Measurements from ENCODE around the gene SEMA3F. TPM values are rescaled to one million over a fixed set of nuclear protein-coding genes. Genes with fewer than 3 reads are reported as not detected.

Gene SEMA3F
- total and polyA plus RNA-seq, 2 experiments from 2014 or later = 2.3 to 67.6 TPM

DNA sequence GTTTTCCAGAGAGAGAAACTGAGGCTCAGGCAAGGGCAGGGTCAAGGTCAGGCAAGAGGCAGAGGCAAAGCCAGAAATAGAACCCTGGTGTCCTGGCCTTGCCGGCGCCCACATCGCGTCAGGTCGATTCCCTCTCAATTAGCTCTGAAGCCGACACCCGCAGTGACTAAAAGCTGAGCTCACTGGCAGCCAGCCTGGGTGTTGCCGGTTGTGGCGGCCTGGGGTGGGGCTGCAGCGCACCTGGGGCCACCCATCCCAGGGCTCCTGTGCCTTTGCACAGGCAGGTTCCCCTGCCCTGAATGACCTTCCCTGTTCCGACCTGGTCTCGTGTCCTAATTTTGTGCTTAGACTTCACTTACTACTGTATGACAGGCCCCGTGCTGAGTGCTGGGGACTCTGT lies 6.2 kb downstream of the SEMA3F start:
- TF ChIP-seq STAT1 (IDR thresholded peaks at IDR 0.05; ENCODE audit: unreplicated experiment) (no peak), ZNF331 (CRISPR knock-in tag; IDR thresholded peaks at IDR 0.05; ENCODE audit: low read depth) (no peak), POLR2AphosphoS5 (IDR thresholded peaks at IDR 0.05; ENCODE audit: low read depth) (no peak), REST (IDR thresholded peaks at IDR 0.05; ENCODE audit: unreplicated experiment) (no peak), ZNF114 (CRISPR knock-in tag; IDR thresholded peaks at IDR 0.05) (no peak), NANOG (IDR thresholded peaks at IDR 0.05; ENCODE audit: borderline replicate concordance) (no peak), JUNB (IDR thresholded peaks at IDR 0.05; ENCODE audit: unreplicated experiment) (no peak), EZH2 (IDR thresholded peaks at IDR 0.05; ENCODE audit: low read depth, unreplicated experiment) (no peak), CREB1 (CRISPR knock-in tag; IDR thresholded peaks at IDR 0.05; ENCODE audit: low read depth) (no peak), EZH2phosphoT487 (IDR thresholded peaks at IDR 0.05; ENCODE audit: unreplicated experiment) (no peak)
- TF ChIP-seq, protein P1, sequence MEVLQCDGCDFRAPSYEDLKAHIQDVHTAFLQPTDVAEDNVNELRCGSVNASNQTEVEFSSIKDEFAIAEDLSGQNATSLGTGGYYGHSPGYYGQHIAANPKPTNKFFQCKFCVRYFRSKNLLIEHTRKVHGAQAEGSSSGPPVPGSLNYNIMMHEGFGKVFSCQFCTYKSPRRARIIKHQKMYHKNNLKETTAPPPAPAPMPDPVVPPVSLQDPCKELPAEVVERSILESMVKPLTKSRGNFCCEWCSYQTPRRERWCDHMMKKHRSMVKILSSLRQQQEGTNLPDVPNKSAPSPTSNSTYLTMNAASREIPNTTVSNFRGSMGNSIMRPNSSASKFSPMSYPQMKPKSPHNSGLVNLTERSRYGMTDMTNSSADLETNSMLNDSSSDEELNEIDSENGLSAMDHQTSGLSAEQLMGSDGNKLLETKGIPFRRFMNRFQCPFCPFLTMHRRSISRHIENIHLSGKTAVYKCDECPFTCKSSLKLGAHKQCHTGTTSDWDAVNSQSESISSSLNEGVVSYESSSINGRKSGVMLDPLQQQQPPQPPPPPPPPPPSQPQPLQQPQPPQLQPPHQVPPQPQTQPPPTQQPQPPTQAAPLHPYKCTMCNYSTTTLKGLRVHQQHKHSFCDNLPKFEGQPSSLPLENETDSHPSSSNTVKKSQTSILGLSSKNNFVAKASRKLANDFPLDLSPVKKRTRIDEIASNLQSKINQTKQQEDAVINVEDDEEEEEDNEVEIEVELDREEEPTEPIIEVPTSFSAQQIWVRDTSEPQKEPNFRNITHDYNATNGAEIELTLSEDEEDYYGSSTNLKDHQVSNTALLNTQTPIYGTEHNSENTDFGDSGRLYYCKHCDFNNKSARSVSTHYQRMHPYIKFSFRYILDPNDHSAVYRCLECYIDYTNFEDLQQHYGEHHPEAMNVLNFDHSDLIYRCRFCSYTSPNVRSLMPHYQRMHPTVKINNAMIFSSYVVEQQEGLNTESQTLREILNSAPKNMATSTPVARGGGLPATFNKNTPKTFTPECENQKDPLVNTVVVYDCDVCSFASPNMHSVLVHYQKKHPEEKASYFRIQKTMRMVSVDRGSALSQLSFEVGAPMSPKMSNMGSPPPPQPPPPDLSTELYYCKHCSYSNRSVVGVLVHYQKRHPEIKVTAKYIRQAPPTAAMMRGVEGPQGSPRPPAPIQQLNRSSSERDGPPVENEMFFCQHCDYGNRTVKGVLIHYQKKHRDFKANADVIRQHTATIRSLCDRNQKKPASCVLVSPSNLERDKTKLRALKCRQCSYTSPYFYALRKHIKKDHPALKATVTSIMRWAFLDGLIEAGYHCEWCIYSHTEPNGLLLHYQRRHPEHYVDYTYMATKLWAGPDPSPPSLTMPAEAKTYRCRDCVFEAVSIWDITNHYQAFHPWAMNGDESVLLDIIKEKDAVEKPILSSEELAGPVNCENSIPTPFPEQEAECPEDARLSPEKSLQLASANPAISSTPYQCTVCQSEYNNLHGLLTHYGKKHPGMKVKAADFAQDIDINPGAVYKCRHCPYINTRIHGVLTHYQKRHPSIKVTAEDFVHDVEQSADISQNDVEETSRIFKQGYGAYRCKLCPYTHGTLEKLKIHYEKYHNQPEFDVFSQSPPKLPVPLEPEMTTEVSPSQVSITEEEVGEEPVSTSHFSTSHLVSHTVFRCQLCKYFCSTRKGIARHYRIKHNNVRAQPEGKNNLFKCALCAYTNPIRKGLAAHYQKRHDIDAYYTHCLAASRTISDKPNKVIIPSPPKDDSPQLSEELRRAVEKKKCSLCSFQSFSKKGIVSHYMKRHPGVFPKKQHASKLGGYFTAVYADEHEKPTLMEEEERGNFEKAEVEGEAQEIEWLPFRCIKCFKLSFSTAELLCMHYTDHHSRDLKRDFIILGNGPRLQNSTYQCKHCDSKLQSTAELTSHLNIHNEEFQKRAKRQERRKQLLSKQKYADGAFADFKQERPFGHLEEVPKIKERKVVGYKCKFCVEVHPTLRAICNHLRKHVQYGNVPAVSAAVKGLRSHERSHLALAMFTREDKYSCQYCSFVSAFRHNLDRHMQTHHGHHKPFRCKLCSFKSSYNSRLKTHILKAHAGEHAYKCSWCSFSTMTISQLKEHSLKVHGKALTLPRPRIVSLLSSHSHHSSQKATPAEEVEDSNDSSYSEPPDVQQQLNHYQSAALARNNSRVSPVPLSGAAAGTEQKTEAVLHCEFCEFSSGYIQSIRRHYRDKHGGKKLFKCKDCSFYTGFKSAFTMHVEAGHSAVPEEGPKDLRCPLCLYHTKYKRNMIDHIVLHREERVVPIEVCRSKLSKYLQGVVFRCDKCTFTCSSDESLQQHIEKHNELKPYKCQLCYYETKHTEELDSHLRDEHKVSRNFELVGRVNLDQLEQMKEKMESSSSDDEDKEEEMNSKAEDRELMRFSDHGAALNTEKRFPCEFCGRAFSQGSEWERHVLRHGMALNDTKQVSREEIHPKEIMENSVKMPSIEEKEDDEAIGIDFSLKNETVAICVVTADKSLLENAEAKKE (CRISPR knock-in tag; IDR thresholded peaks at IDR 0.05) = no peak
- TF ChIP-seq, protein P2, sequence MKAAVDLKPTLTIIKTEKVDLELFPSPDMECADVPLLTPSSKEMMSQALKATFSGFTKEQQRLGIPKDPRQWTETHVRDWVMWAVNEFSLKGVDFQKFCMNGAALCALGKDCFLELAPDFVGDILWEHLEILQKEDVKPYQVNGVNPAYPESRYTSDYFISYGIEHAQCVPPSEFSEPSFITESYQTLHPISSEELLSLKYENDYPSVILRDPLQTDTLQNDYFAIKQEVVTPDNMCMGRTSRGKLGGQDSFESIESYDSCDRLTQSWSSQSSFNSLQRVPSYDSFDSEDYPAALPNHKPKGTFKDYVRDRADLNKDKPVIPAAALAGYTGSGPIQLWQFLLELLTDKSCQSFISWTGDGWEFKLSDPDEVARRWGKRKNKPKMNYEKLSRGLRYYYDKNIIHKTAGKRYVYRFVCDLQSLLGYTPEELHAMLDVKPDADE (IDR thresholded peaks at IDR 0.05) = no peak
- TF ChIP-seq, protein P3, sequence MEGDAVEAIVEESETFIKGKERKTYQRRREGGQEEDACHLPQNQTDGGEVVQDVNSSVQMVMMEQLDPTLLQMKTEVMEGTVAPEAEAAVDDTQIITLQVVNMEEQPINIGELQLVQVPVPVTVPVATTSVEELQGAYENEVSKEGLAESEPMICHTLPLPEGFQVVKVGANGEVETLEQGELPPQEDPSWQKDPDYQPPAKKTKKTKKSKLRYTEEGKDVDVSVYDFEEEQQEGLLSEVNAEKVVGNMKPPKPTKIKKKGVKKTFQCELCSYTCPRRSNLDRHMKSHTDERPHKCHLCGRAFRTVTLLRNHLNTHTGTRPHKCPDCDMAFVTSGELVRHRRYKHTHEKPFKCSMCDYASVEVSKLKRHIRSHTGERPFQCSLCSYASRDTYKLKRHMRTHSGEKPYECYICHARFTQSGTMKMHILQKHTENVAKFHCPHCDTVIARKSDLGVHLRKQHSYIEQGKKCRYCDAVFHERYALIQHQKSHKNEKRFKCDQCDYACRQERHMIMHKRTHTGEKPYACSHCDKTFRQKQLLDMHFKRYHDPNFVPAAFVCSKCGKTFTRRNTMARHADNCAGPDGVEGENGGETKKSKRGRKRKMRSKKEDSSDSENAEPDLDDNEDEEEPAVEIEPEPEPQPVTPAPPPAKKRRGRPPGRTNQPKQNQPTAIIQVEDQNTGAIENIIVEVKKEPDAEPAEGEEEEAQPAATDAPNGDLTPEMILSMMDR (conservative IDR thresholded peaks at IDR 0.05; ENCODE audit: low read depth in 2 of 2) = no peak
- H3K27me3 ChIP-seq (ENCODE audit: insufficient read depth) = no peaks in the 10 kb centered on the region
- peaks cover 45% of the 10 kb centered on the region for H3K4me1 ChIP-seq (ENCODE audit: insufficient read depth)
- H4K20me1 ChIP-seq (replicated peaks; ENCODE audit: insufficient read depth) = peaks cover 10% of the 10 kb centered on the region; the same call in 1 of the 2 replicates
- H3K36me3 ChIP-seq (ENCODE audit: insufficient read depth) = peaks cover 12% of the 10 kb centered on the region; the same call in 1 of the 2 replicates
- H3K27ac ChIP-seq (ENCODE audit: low read depth) = no peak overlapping the region
- Mint-ChIP-seq H3K27ac (no peak overlapping the region; the same call in 1 of the 2 replicates), H3K36me3 (ENCODE audit: low read depth) (peaks cover 29% of the 10 kb centered on the region; the same call in 2 of the 3 replicates), H3K9me3 (no peaks in the 10 kb centered on the region), H3K27me3 (ENCODE audit: insufficient read depth, low read depth, poor library complexity) (peaks cover 8% of the 10 kb centered on the region), H3K4me3 (no peak overlapping the region), H3K4me1 (peaks cover 55% of the 10 kb centered on the region)
- 0 out of 2 replicates have a peak, but pooled peaks cover 2% of the 10 kb centered on the region for H3F3A ChIP-seq (replicated peaks; ENCODE audit: low read depth)
- no peak overlapping the region for H2AFZ ChIP-seq
- H3K79me2 ChIP-seq (replicated peaks; ENCODE audit: insufficient read depth) = peaks cover 35% of the 10 kb centered on the region
- H3K4me3 ChIP-seq = no peak overlapping the region
- ATAC-seq = no peak
- no peak overlapping the region for H3K4me2 ChIP-seq
- H3K9me2 ChIP-seq (ENCODE audit: insufficient read depth) = no peaks in the 10 kb centered on the region
- DNase-seq (ENCODE audit: low spot score) = no peak

Measured in GM23338 (cell line).